A549 (cell line): ENCODE measurements around the gene KIFAP3. TPM values are rescaled to one million over a fixed set of nuclear protein-coding genes. Genes with fewer than 3 reads are reported as not detected.

Experiments used
- ATAC-seq, 2 experiments: fragments of 200-7000 bp in 1 of 2; fragments of >200 bp in 1 of 2; cut with Nextera tagmentation in 1 of 2; cut with Tn5 transposase in 1 of 2; 3 replicates each; pipeline versions ENCODE4 v1.8.0 to v1.9.1; 2018 to 2020; ENCODE audit warnings: mild to moderate bottlenecking in 1 of 2, moderate library complexity in 1 of 2
- CTCF ChIA-PET: fragments of 300-600 bp; sonication (Branson Sonifier 250); formaldehyde crosslinking; extraction: SDS; loops from one replicate; lab custom pipeline; 2021; ENCODE audit warnings: antibody characterized with exemption, inconsistent platforms; lab: Yijun Ruan, JAX
- POLR2A ChIA-PET: fragments of 350-600 bp; formaldehyde crosslinking; extraction: SDS; loops from one replicate; lab custom pipeline; 2021; ENCODE audit warnings: antibody characterized with exemption, inconsistent platforms; lab: Yijun Ruan, JAX
- DNase-seq, 2 experiments: peaks; one replicate each; pipeline versions ENCODE4 v3.0.0 to v3.0.0-alpha.2; 2011 to 2016; ENCODE audit warnings: low read depth in 1 of 2, low spot score in 1 of 2
- FAIRE-seq: peaks from 2 replicates; lab custom pipeline; 2011; peaks lifted over from hg19 to GRCh38; lab: Jason Lieb, UNC
- H3K27ac ChIP-seq, 2 experiments: fragments of >200 bp; sonication (Bioruptor Twin); formaldehyde crosslinking; 3 replicates each; pipeline ENCODE4 v1.5.1; 2016 to 2017
- H3K4me1 ChIP-seq: fragments of >200 bp; sonication (Bioruptor Twin); formaldehyde crosslinking; 3 replicates; pipeline ENCODE4 v1.6.1; 2016
- H3K4me2 ChIP-seq: fragments of >200 bp; sonication (Bioruptor Twin); formaldehyde crosslinking; 3 replicates; pipeline ENCODE4 v1.6.1; 2016
- H3K4me3 ChIP-seq: fragments of >200 bp; sonication (Bioruptor Twin); formaldehyde crosslinking; 3 replicates; pipeline ENCODE4 v1.5.1; 2016
- H3K9me3 ChIP-seq: fragments of >200 bp; sonication (Bioruptor Twin); formaldehyde crosslinking; 3 replicates; pipeline ENCODE4 v1.6.1; 2016
- BHLHE40 ChIP-seq: IDR thresholded peaks from 2 replicates; pipeline ENCODE4 v1.6.1; 2012; ENCODE audit warnings: low read depth, low read length, inconsistent platforms
- CEBPB ChIP-seq, 2 experiments: fragments of >200 bp in 1 of 2; sonication (Bioruptor Twin) in 1 of 2; formaldehyde crosslinking in 1 of 2; IDR thresholded peaks; 2 replicates each; pipeline ENCODE4 v1.6.1; 2012 to 2016
- CHD2 ChIP-seq: fragments of 150-350 bp; IDR thresholded peaks from 2 replicates; pipeline ENCODE4 v1.6.1; 2014; ENCODE audit warnings: low read length; ENCODE audit not compliant: partially characterized antibody
- CHD4 ChIP-seq: fragments of 200-600 bp; sonication (generic); IDR thresholded peaks from 2 replicates; pipeline ENCODE4 v1.6.1; 2016; ENCODE audit warnings: antibody characterized with exemption, mild to moderate bottlenecking, borderline replicate concordance
- ELK1 ChIP-seq: fragments of 150-350 bp; IDR thresholded peaks from 2 replicates; pipeline ENCODE4 v1.6.1; 2014; ENCODE audit warnings: low read depth, mild to moderate bottlenecking, low read length
- EP300 ChIP-seq, 2 experiments: fragments of >200 bp; sonication (Bioruptor Twin); formaldehyde crosslinking; IDR thresholded peaks; 2 replicates in 1 of 2; 3 replicates in 1 of 2; pipeline ENCODE4 v1.6.1; 2016 to 2017
- ESRRA ChIP-seq: fragments of 150-350 bp; IDR thresholded peaks from 2 replicates; pipeline ENCODE4 v1.6.1; 2014; ENCODE audit warnings: mild to moderate bottlenecking, low read length, borderline replicate concordance
- HES2 ChIP-seq: fragments of >200 bp; sonication (Bioruptor Twin); formaldehyde crosslinking; IDR thresholded peaks from 2 replicates; pipeline ENCODE4 v1.6.1; 2016
- HMGXB4 ChIP-seq: fragments of 250-450 bp; sonication (Bioruptor Pico); IDR thresholded peaks from 2 replicates; pipeline ENCODE4 v1.5.0; 2021; ENCODE audit warnings: mild to moderate bottlenecking, moderate library complexity, borderline replicate concordance
- KDM1A ChIP-seq: fragments of 200-600 bp; sonication (generic); IDR thresholded peaks from 2 replicates; pipeline ENCODE4 v1.6.1; 2016; ENCODE audit warnings: low read depth, mild to moderate bottlenecking
- MAFK ChIP-seq: fragments of 450-650 bp; IDR thresholded peaks from 2 replicates; pipeline ENCODE4 v1.6.1; 2014; ENCODE audit not compliant: partially characterized antibody
- NFE2L2 ChIP-seq: fragments of 150-350 bp; conservative IDR thresholded peaks from 2 replicates; pipeline ENCODE4 v1.6.1; 2014; ENCODE audit warnings: low read length
- POLR2A ChIP-seq: IDR thresholded peaks from 2 replicates; pipeline ENCODE4 v1.6.1; 2012; ENCODE audit warnings: mild to moderate bottlenecking, low read length
- POLR2AphosphoS2 ChIP-seq: conservative IDR thresholded peaks from 2 replicates; pipeline ENCODE4 v1.6.1; 2012; ENCODE audit warnings: low read length, improper control_type of control experiment, inconsistent platforms
- RARB ChIP-seq: fragments of 250-450 bp; sonication (Bioruptor Pico); IDR thresholded peaks from 2 replicates; pipeline ENCODE4 v1.8.0; 2021; ENCODE audit warnings: mild to moderate bottlenecking, moderate library complexity
- RCOR1 ChIP-seq: fragments of 150-350 bp; IDR thresholded peaks from 2 replicates; pipeline ENCODE4 v1.6.1; 2014; ENCODE audit warnings: antibody characterized with exemption, low read length, low read depth
- RFX5 ChIP-seq: fragments of 450-650 bp; IDR thresholded peaks from 2 replicates; pipeline ENCODE4 v1.7.1; 2014; ENCODE audit warnings: antibody characterized with exemption, mild to moderate bottlenecking, moderate library complexity
- RNF2 ChIP-seq: fragments of 200-600 bp; sonication (generic); IDR thresholded peaks from 2 replicates; pipeline ENCODE4 v1.6.1; 2016; ENCODE audit warnings: low read depth, mild to moderate bottlenecking, antibody characterized with exemption, moderate library complexity, borderline replicate concordance
- SREBF2 ChIP-seq: fragments of 450-650 bp; IDR thresholded peaks from 2 replicates; pipeline ENCODE4 v1.6.1; 2014; ENCODE audit warnings: mild to moderate bottlenecking, moderate library complexity
- TFCP2L1 ChIP-seq: fragments of 250-450 bp; sonication (Bioruptor Pico); IDR thresholded peaks from 2 replicates; pipeline ENCODE4 v1.5.0; 2021; ENCODE audit warnings: mild to moderate bottlenecking
- USF2 ChIP-seq: fragments of 450-650 bp; IDR thresholded peaks from 2 replicates; pipeline ENCODE4 v1.6.1; 2014; ENCODE audit warnings: antibody characterized with exemption
- ZNF302 ChIP-seq: fragments of 250-450 bp; sonication (Bioruptor Pico); IDR thresholded peaks from 2 replicates; pipeline ENCODE4 v1.9.0; 2021; ENCODE audit warnings: inconsistent platforms, mild to moderate bottlenecking, moderate library complexity
- ZSCAN20 ChIP-seq: fragments of 250-450 bp; sonication (Bioruptor Pico); IDR thresholded peaks from 2 replicates; pipeline ENCODE4 v1.8.0; 2022; ENCODE audit warnings: mild to moderate bottlenecking, moderate library complexity
- WGBS: methylation state at CpG from one replicate; pipeline ENCODE4 v1.1.6; 2017; ENCODE audit errors: missing lambda C conversion rate; 5-methylcytosine and 5-hydroxymethylcytosine counted together
- polyA plus RNA-seq, 4 experiments: library from polyadenylated mRNA; depleted of rRNA in 3 of 4; stranded (reverse); fragments of >200 nt; fragmentation: RNase III in 1 of 4; extraction: RNeasy Plus Mini Kit Qiagen cat#74134 plus additional on column Dnase treatment in 1 of 4; gene quantifications; 2 replicates in 3 of 4; 3 replicates in 1 of 4; pipeline ENCODE4 v1.2.3, GENCODE V29; 2011 to 2017

KIFAP3 gene
- polyA plus RNA-seq, 2 of the 4 experiments (the other 2 are of a cell fraction) = 11.7 to 19.0 TPM

GRCh38 chr1:169951108-169951507 lies 123.4 kb downstream of the KIFAP3 start:
- Histone ChIP-seq H3K4me1 (no peaks in the 10 kb centered on the region), H3K4me3 (no peak overlapping the region), H3K4me2 (no peak overlapping the region), H3K27ac (no peak overlapping the region), H3K9me3 (no peaks in the 10 kb centered on the region)
- WGBS = 74% methylated on average over 1 of the region's 1 CpG
- FAIRE-seq = no peak
- no peak for ATAC-seq
- no peak for TF ChIP-seq POLR2AphosphoS2
- TF ChIP-seq ZSCAN20 (CRISPR knock-in tag) = no peak
- TF ChIP-seq RARB (CRISPR knock-in tag) = no peak
- TF ChIP-seq BHLHE40 = no peak
- TF ChIP-seq MAFK = no peak
- TF ChIP-seq KDM1A = no peak
- no peak for TF ChIP-seq ESRRA
- TF ChIP-seq RCOR1 = no peak
- TF ChIP-seq HES2 = no peak
- no peak for TF ChIP-seq RFX5
- TF ChIP-seq TFCP2L1 (CRISPR knock-in tag) = no peak
- no peak for TF ChIP-seq NFE2L2
- TF ChIP-seq ELK1 = no peak
- no peak for TF ChIP-seq RNF2
- TF ChIP-seq ZNF302 (CRISPR knock-in tag) = no peak
- TF ChIP-seq CHD4 = no peak
- TF ChIP-seq EP300 (IDR thresholded peaks at IDR 0.05) = no peak
- TF ChIP-seq CEBPB (IDR thresholded peaks at IDR 0.05) = no peak
- no peak for TF ChIP-seq HMGXB4 (CRISPR knock-in tag)
- no peak for TF ChIP-seq USF2
- DNase-seq = no peak
- ChIA-PET CTCF (no interaction called here), POLR2A (no interaction called here)

- no peak for ATAC-seq
- H3K27ac ChIP-seq = no peak overlapping the region
- H3K9me3 ChIP-seq = no peaks in the 10 kb centered on the region
- TF ChIP-seq ELK1 (no peak), POLR2A (no peak), SREBF2 (no peak), CHD2 (no peak)
- no peak for FAIRE-seq
- POLR2A ChIA-PET = no interaction called here
- no peak overlapping the region for H3K4me3 ChIP-seq
- DNase-seq = no peak
- H3K4me2 ChIP-seq = no peak overlapping the region
- H3K4me1 ChIP-seq = no peaks in the 10 kb centered on the region
- CTCF ChIA-PET = no interaction called here
Observed at GRCh38 chr1:169949139-169949538, 125.4 kb downstream of the KIFAP3 start.
